ENCODE results near the gene CXCL16. TPM values are rescaled to one million over a fixed set of nuclear protein-coding genes. Genes with fewer than 3 reads are reported as not detected.

The CXCL16 gene
- total RNA-seq, 6 experiments from 2014 or later: 13.3 to 69.6 (median 31.3) TPM

Other genes starting within 250 kb of the CXCL16 start
- gene SPNS2, start 241.0 kb downstream of the CXCL16 start, total RNA-seq: 10 to 100 TPM in 1 of 6 experiments, 1 to 10 TPM in 5; 3.0 to 12.4 (median 7.3) TPM
- 10 to 100 TPM; 16.3 to 32.0 (median 23.7) TPM for gene MYBBP1A, start 184.5 kb downstream of the CXCL16 start, total RNA-seq
- under 1 TPM; 0.09 to 0.92 (median 0.27) TPM for gene GGT6, start 179.4 kb downstream of the CXCL16 start, total RNA-seq
- gene SMTNL2, start 155.4 kb downstream of the CXCL16 start, total RNA-seq: under 1 TPM in 3 of 6 experiments, not detected in 3; 0.12 to 0.25 (median 0.14) TPM
- under 1 TPM in 4 of 6 experiments, not detected in 2; 0.09 to 0.53 (median 0.28) TPM for gene ALOX15, start 98.2 kb downstream of the CXCL16 start, total RNA-seq
- 10 to 100 TPM; 11.5 to 22.2 (median 16.1) TPM for gene PELP1, start 35.8 kb downstream of the CXCL16 start, total RNA-seq
- gene ARRB2, start 29.3 kb downstream of the CXCL16 start, total RNA-seq: 10 to 100 TPM; 18.2 to 38.6 (median 23.9) TPM
- 10 to 100 TPM in 5 of 6 experiments, 1 to 10 TPM in 1; 10.0 to 21.1 (median 16.2) TPM for gene MED11, start 8.5 kb downstream of the CXCL16 start, total RNA-seq
- 1 to 10 TPM in 5 of 6 experiments, under 1 TPM in 1; 0.70 to 6.5 (median 1.9) TPM for gene ZMYND15, start 95 bp downstream of the CXCL16 start, total RNA-seq
- 100 to 1,000 TPM in 3 of 6 experiments, 10 to 100 TPM in 3; 67.1 to 215 (median 112) TPM for gene TM4SF5, start 32.0 kb upstream of the CXCL16 start, total RNA-seq
- gene VMO1, start 46.4 kb upstream of the CXCL16 start, total RNA-seq: 10 to 100 TPM in 1 of 6 experiments, 1 to 10 TPM in 5; 3.5 to 12.3 (median 5.2) TPM
- gene GLTPD2, start 49.0 kb upstream of the CXCL16 start, total RNA-seq: 10 to 100 TPM; 20.6 to 97.4 (median 60.9) TPM
- gene PSMB6, start 56.2 kb upstream of the CXCL16 start, total RNA-seq: 100 to 1,000 TPM in 2 of 6 experiments, 10 to 100 TPM in 4; 68.8 to 136 (median 75.7) TPM
- gene PLD2, start 67.2 kb upstream of the CXCL16 start, total RNA-seq: 10 to 100 TPM in 3 of 6 experiments, 1 to 10 TPM in 3; 8.2 to 27.3 (median 10.8) TPM
- 10 to 100 TPM; 20.3 to 42.5 (median 28.0) TPM for gene MINK1, start 93.4 kb upstream of the CXCL16 start, total RNA-seq
- 1 to 10 TPM; 1.6 to 4.0 (median 3.2) TPM for gene C17orf107, start 159.6 kb upstream of the CXCL16 start, total RNA-seq
- 1 to 10 TPM; 1.4 to 2.9 (median 2.0) TPM for gene CHRNE, start 163.2 kb upstream of the CXCL16 start, total RNA-seq
- under 1 TPM in 3 of 6 experiments, not detected in 3; 0.13 to 0.20 (median 0.15) TPM for gene GP1BA, start 192.3 kb upstream of the CXCL16 start, total RNA-seq
- gene SLC25A11, start 200.1 kb upstream of the CXCL16 start, total RNA-seq: 10 to 100 TPM; 32.6 to 64.2 (median 41.0) TPM
- gene RNF167, start 200.3 kb upstream of the CXCL16 start, total RNA-seq: 10 to 100 TPM; 52.1 to 73.5 (median 57.5) TPM
- 1,000 to 10,000 TPM in 1 of 6 experiments, 100 to 1,000 TPM in 5; 221 to 1,037 (median 292) TPM for gene PFN1, start 208.6 kb upstream of the CXCL16 start, total RNA-seq
- gene ENO3, start 211.2 kb upstream of the CXCL16 start, total RNA-seq: 10 to 100 TPM; 54.7 to 69.8 (median 58.7) TPM
- gene SPAG7, start 227.9 kb upstream of the CXCL16 start, total RNA-seq: 10 to 100 TPM; 22.3 to 33.9 (median 26.4) TPM
- 10 to 100 TPM; 15.3 to 21.1 (median 17.7) TPM for gene CAMTA2, start 247.7 kb upstream of the CXCL16 start, total RNA-seq

Data from right lobe of liver (tissue), 5 donors.